IPS DF 19.7 (cell line): ENCODE measurements around the gene SLC8B1.

Source experiments
- DNase-seq: peaks from one replicate; pipeline ENCODE4 v3.0.0-alpha.2; 2013; ENCODE audit warnings: low read depth, low spot score

Gene SLC8B1

GRCh38 chr12:113295886-113296556 lies 38.9 kb downstream of the SLC8B1 start:
- DNase-seq = no peak

GRCh38 chr12:113293100-113293499 lies 41.8 kb downstream of the SLC8B1 start:
- no peak for DNase-seq

GRCh38 chr12:113292547-113292946 lies 42.4 kb downstream of the SLC8B1 start:
- no peak for DNase-seq

- DNase-seq = no peak
Observed at GRCh38 chr12:113292091-113292490, 42.8 kb downstream of the SLC8B1 start.

DNA sequence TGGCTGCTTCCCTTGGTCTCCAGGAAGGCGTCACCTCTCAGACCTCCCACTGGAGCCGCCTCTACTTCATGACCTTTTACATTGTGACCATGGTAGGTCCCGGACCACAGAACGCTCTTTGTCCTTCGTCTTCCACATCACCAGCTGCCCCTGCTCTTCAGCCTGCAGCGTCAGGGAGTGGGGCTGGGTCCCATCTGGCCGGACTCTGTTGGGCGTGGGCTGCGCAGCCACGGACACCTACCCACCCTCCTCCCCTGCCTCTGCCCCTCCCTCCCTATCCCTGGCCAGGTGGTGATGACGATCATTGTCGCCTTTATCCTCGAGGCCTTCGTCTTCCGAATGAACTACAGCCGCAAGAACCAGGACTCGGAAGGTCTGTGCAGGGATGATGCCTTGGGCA lies 43.3 kb downstream of the SLC8B1 start:
- no peak for DNase-seq

DNA sequence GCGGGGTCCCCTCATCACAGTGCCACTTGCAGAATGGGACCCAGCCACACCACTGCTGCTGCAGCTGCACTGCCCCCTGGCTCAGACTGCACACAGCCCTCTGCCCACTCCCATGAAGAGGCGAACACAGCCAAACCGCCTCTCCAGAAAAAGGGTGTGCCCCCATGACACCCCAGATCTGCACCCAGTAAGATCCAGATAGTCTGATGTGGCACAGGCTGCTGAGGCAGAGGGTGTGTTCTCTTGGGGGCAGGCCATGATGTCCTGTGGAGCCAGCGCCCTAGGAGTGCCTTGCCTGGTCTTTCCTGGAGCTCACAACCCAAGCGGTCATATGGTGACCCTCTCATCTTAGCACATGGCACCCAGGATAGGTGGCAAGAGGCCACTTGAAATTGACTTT lies 44.4 kb downstream of the SLC8B1 start:
- DNase-seq = no peak

- DNase-seq = no peak
Observed at GRCh38 chr12:113289361-113289760, 45.5 kb downstream of the SLC8B1 start.

DNA sequence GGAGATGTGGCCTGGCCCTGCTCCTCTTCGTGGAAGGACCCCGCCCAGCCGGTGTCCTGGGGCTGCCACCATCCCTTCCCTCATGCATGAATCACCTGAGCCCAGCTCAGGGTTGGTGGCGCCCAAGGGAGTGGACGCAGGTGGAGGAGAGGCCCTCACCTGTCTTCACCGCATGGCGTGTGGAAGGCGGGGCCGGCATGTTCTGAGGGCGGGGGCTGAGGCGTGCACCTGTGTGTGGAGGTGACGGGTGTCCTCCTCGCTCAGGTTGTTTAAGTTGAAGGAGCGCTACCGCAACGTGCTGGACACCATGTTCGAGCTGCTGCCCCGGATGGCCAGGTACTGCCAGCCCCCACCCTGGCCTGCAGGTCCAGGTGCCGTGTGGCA lies 47.0 kb downstream of the SLC8B1 start:
- DNase-seq = no peak

DNA sequence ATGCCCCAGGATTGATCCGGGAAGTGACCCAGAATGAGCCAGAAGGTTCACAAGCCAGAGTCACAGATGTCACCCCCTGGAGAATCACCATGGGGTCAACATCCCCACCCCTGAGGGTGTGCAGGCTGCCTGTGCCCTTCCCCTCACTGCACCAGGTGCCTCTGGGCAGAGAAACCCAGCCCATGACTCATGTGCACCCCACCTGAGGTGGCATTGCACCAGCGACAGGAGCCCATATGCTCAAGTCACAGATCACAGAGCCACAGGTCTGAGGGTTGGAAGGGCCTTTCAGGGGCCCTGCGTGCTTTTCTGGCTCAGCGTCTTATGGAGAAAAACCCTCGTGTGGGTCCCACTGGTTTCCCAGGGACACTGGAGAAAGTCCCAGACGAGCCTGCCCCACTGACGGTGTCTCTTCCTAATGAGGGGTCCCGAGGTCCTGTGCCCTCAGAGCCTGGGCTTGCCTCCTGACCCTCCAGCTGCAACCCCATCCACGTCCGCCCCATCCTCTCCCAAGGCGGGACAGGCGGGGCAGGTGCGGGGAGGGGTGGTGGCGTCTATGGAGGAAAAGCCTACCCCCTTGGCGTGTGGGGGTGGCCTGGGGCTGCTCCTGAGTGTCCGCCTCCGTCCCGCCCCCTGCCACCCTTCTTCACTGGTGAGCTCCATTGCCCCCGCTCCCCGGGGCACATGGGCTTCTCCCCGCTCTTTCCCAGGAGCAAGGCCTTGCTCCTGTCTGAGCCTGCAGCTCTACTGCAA lies 47.6 kb downstream of the SLC8B1 start:
- no peak for DNase-seq

DNA sequence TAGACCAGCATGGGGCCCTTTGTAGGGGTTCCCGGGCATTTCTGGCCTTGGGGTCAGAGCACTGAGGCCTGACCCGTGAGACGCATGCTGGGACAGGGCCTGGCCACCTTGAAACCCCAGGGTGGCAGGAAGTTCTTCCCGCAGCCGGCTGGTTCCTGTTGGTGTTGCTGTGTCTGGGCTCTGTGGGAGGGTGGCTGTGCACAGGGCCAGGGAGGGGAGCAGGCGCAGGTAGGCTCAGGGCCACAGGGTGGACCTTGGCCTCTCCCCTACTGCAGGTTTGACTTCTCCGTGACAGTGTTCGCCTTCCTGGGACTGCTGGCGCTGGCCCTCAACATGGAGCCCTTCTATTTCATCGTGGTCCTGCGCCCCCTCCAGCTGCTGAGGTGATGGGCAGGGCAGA lies 48.2 kb downstream of the SLC8B1 start:
- no peak for DNase-seq

- DNase-seq = no peak
Observed at GRCh38 chr12:113285679-113286610, 49.0 kb downstream of the SLC8B1 start.

DNA sequence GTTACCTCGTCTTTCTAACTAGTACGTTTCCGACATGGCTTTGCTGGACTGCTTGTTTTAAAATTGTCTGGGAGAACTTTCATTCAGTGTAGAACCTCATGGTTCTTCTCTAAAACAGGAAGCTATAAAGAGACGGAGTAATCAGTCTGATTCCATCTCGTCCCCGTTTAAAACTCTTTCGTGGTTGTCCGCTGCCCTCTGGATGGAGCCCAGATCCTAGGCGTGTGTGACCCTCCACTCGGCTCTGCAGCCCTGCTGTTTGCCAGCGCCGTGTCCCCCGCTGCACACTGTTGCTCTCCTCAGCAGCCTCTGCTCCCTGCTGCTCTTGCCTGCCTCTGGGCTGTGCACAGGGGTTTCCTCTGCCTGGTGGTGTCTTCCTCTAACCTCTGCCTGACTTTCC lies 50.2 kb downstream of the SLC8B1 start:
- DNase-seq = no peak

GRCh38 chr12:113278633-113279032 lies 56.3 kb downstream of the SLC8B1 start:
- DNase-seq = no peak

GRCh38 chr12:113278141-113278540 lies 56.8 kb downstream of the SLC8B1 start:
- DNase-seq = no peak

DNA sequence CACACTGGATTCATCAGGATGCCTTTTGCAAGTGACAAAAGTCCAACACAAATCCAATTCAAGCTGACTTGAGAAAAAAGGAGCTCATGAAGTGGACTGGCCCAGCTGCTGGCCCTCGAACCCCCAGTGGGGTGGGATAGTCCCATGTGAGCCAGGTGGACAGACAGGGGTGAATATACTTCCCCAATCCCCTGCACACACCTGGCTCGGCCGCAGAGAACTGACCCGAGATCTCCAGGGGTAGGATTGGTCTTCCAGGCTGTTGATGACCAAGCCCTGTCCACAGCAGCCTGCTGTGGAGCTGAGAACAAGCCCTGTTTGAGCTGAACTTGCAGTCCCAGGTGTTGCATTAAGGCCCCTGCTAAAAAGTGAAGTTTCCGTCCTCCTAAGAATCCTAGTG lies 57.4 kb downstream of the SLC8B1 start:
- DNase-seq = no peak

- no peak for DNase-seq
Observed at GRCh38 chr12:113276946-113277500, 57.9 kb downstream of the SLC8B1 start.

DNA sequence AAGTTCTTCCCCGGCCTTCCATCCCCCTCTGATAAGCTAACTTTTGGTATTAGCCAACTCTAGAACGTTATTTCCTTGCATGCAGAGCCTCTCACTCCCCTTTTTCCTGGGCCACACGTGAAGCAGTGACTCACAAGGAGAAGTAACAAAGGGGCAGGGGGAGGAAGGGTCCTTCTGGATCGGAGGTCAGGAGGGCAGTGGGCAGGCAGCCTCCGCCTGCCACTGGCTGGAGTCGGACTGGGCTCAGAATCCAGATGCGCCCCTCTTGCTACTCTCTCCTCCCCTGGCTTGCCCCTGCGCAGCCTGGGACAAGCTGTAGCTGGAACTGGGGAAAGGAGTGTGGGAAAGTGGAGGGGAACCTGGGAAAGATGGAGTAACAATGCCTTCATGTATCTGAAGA lies 58.6 kb downstream of the SLC8B1 start:
- no peak for DNase-seq

GRCh38 chr12:113274848-113275247 lies 60.1 kb downstream of the SLC8B1 start:
- DNase-seq = no peak

DNA sequence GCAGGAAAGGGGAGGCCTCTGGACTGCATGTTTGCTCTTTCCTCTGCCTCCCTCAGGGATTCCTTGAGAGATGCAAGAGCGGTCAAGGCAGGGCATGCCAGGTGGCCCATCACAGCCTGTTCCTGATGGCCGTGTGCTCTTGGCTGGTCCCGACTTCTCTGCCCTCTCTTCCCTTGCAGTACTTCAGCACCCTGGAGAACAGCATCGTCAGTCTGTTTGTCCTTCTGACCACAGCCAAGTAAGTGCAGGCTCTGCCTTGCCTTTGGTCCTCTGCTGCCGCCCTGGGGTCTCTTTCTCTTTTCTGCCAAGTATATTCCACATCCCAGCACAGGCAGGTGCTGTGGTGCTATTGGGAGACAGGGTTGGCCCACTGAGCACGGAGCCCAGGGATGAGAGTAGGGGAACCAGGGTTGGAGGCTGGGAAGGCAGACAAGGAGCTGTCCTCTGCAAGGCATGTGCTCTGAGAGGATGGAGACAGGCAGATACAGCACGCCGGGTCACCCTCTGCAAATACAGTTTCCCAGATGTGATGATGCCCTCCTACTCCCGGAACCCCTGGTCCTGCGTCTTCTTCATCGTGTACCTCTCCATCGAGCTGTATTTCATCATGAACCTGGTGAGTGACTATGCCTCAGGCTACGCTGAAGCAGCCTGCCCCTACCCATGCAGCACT lies 61.7 kb downstream of the SLC8B1 start:
- DNase-seq = no peak

DNA sequence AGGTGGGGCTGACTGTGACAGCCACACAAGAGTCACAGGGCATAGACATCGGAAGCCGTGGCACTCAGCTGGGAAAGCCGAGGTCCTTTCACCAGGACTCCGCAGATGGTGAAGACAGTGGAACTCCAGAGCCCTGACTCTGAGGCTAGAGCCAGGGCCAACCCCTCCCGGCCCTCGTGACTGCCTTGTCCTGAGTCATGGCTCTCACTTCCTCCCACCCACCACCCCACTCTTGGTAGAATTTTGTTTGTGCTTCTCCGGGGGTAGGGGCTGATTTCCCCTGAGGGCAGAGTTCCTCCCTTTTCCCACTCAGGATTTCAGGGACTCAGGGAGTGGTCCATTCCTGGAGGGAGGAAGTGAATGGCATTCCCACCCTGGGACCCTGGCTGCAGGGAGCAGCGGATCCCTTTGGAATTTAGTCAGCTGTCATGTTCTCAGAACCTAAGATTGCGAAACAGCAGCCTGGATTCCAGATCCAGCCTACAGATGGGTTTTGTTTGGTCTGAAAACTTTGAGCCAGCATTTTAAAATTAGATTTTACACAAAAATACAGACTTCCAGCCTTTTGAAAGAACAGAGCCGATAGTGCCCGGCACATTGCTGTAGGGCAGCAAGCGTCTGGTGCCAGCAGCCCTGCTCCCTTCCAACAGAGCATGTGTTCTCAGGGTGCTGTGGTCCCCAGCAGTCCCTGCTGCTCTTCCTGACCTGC lies 62.9 kb downstream of the SLC8B1 start:
- no peak for DNase-seq

DNA sequence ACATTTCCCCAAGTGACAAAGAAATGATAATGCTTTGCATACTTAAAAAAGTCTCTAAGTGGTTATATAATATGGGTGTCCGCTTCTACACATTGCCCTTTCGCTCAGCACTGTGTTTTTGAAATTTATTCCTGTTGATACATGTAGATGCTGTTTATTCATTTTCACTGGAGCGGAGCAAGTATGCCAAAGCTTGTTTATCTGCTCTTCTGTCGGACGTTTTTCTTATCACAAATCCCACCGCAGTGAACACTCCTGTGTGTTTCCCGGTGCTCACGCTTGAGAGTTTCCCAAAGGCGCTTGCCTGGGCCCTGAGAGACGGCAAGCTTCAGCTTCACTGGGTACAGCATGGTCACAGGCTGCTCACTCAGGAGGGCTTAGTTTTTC lies 63.5 kb downstream of the SLC8B1 start:
- DNase-seq = no peak
